Kidney glomerular epithelial cell (primary cell): ENCODE results near the gene A2ML1.
"Not testable (repeated sequence)": the region's sequence is repeated elsewhere in the genome, so short reads cannot be mapped to it uniquely, and the experiment has no call there.

Experiments
- DNase-seq: peaks from one replicate; lab custom pipeline; 2025; lab: John Stamatoyannopoulos, UW

Gene A2ML1

DNA sequence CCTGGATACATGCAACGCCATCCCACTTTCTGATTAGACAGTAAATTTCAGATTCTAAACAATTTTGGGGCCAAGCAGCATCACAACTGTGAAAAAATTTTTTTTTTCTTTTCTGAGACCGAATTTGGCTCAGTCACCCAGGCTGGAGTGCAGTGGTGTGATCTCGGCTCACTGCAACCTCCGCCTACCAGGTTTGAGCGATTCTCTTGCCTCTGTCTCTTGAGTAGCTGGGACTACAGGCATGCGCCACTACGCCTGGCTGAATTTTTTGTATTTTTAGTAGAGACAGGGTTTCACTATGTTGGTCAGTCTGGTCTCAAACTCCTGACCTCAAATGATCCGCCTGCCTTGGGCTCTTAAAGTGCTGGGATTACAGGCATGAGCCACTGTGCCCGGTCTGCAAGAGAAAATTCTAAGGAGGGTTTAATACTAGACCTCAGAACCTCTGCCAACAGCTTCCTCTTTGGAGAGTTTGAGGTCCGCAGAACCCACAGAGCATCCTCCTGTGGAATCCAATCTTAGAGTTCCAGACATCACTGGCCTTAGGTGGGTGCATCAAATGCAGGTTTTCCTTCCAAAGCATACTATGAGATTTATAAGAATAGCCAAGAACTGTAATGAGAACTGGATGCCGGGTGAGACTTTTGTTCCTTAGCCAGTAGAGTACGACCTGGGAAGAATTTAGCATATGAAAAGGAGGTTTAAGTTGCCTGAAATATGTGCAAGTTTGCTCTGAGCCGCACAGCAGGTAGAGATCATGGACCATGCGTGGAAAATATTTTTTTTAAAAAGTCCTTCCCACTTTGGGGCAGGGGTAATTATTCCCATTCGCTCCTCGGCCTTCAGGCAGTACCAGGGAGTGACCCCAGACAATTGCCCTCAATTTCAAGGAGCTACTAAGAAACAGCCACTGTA, 84.1 kb downstream of the A2ML1 start:
- no peak for DNase-seq

- no peak for DNase-seq
These were observed 85.1 kb downstream of the A2ML1 start for GRCh38 chr12:8907513-8907912.

DNA sequence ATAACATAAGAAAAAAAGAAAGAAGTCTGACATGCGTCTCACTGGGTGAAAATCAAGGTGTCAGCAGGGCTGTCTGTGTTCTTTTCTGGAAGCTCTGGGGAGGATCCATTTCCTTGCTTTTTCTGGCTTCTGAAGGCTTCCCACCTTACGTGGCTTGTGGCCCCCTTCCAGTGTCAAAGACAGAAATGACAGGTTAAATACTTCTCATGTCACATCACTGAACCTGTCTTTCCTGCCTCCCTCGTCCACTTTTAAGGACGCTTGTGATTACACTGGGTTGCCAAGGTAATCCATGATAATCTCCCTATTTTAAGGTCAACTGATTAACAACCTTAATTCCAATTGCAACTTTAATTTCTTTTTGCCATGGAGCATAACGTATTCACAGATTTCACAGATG, 87.3 kb downstream of the A2ML1 start:
- DNase-seq, result no peak

- DNase-seq, result no peak
These were observed 89.3 kb downstream of the A2ML1 start for GRCh38 chr12:8911606-8912268.

GRCh38 chr12:8912914-8913313, 90.5 kb downstream of the A2ML1 start:
- no peak for DNase-seq

GRCh38 chr12:8913702-8914032, 91.2 kb downstream of the A2ML1 start:
- peak; percentile 51 for DNase-seq

DNA sequence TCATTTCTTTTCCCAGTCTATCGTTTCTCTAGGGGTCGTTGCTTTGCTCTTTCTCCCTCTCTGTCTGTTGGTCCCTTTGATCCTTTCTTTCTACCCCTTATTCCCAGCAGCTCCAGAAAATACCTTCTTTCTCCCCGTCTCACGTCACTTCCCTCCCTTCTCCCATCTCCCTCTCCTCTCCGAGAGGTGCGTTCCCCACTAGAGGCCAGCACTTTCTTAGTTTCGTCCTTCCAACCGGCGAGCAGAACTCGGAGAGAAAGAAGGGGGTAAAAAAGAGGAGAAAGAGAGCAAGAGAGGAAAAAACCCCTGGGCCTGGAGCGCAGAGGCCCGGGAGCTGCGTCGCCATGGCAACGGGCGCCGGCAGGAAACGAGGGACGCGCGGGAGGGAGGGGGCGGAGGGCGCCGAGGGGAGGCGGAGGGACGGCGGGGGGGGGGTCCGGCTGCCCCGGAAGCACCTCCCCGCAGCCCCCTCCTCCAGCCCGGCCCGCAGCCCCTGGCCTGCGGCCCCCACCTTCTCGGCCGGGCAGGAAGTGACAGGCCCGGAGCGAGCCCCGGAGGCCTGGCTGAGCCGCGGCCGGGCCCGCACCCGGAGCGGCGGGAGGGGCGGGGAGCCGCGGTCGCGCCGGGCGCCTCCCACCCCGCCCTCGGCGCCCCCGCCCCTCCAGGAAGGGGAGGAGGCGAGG, 91.8 kb downstream of the A2ML1 start, which contains the start of gene PHC1:
Gene PHC1 (plus strand): TSS at position 477 of the 683 bp plus-strand sequence. CDS start 3,169 bp downstream, outside the sequence.
- peak; percentile 63 for DNase-seq

- peak; percentile 69 for DNase-seq
These were observed 92.5 kb downstream of the A2ML1 start for GRCh38 chr12:8914716-8915526.

- DNase-seq, result no peak
These were observed 93.7 kb downstream of the A2ML1 start for GRCh38 chr12:8916154-8916553.

GRCh38 chr12:8917031-8917430, 94.6 kb downstream of the A2ML1 start:
- no peak for DNase-seq

DNA sequence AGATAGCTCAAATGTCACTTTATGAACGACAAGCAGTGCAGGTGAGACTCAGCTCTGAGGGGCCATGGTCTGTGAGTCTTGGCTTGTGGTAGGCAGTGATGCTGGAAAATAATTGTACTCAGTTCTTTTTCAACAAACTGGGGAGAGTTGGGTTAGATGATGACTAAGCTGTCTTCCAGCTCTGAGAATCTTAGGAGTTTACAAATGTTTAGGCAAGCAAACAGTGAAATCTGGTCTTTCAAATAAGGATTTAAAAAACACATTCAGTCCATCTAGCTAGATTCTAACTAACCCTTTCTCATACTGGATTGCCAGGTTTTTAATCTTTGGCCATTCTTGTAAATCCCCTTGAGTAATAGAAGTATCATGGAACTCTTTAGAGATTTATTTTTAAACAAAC, 95.3 kb downstream of the A2ML1 start:
- no peak for DNase-seq

GRCh38 chr12:8919643-8920042, 97.2 kb downstream of the A2ML1 start:
- not testable (repeated sequence) for DNase-seq

DNA sequence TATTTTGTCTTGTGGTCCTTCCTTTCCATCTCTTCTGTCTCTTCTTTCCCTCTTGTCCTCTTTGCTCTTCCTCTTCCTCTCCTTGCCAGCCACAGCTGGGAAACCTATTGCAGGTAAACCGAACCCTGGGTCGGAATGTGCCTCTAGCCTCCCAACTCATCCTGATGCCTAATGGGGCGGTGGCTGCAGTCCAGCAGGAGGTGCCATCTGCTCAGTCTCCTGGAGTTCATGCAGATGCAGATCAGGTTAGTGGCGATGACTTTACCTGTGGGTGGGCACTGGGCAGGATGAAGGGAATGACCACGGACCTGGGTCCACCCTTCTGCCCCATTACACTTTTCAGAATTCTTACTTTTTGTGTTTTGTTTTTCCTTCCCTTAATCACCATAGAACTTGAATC, 100.1 kb downstream of the A2ML1 start:
- DNase-seq, result no peak
